Ovary (tissue), 9 donors: ENCODE results near the gene TRIM65. TPM values are rescaled to one million over a fixed set of nuclear protein-coding genes. Genes with fewer than 3 reads are reported as not detected.
"Not testable (repeated sequence)": the region's sequence is repeated elsewhere in the genome, so short reads cannot be mapped to it uniquely, and the experiment has no call there.

ENCODE experiments used
- DNase-seq, 5 donors: peaks; one replicate each; pipeline ENCODE4 v3.0.0-alpha.2; 2019 to 2020
- H3K27ac ChIP-seq, 2 donors: fragments of 200-600 bp; one replicate each; pipeline versions ENCODE4 v1.5.1 to v1.8.0; 2019 to 2022
- H3K27me3 ChIP-seq: fragments of 200-600 bp; one replicate; pipeline ENCODE4 v1.8.0; 2022
- H3K36me3 ChIP-seq: fragments of 200-600 bp; sonication (generic); one replicate; pipeline ENCODE4 v1.5.1; 2019
- H3K4me1 ChIP-seq: one replicate; pipeline ENCODE4 v1.8.1; 2013; ENCODE audit warnings: mild to moderate bottlenecking, moderate library complexity; ENCODE audit not compliant: insufficient read depth
- H3K4me3 ChIP-seq: fragments of 200-600 bp; sonication (generic); one replicate; pipeline ENCODE4 v1.5.1; 2017
- H3K9me3 ChIP-seq, 2 donors: fragments of 200-600 bp in 1 of 2; sonication (generic) in 1 of 2; one replicate each; pipeline versions ENCODE4 v1.5.1 to v1.8.1; 2013 to 2019; ENCODE audit warnings: mild to moderate bottlenecking in 1 of 2, moderate library complexity in 1 of 2
- EP300 ChIP-seq: sonication (generic); formaldehyde crosslinking; IDR thresholded peaks from one replicate; pipeline ENCODE4 v1.6.1; 2017; ENCODE audit warnings: antibody characterized with exemption
- POLR2A ChIP-seq: fragments of 450-650 bp; IDR thresholded peaks from one replicate; pipeline ENCODE4 v1.6.1; 2017; ENCODE audit warnings: antibody characterized with exemption, mild to moderate bottlenecking, moderate library complexity
- WGBS, 3 donors: extraction: QIAGEN DNeasy Blood & Tissue Kit in 1 of 3; methylation state at CpG; one replicate each; pipeline versions ENCODE4 v1.1.5 to v1.1.7; 2013 to 2017; 5-methylcytosine and 5-hydroxymethylcytosine counted together
- intact Hi-C, 4 donors: fragments of 100-400 bp; cut with DNase I; formaldehyde crosslinking; loops; one replicate each; pipeline versions ENCODE4 v1.11.0 to v1.15.1; 2022 to 2023
- polyA plus RNA-seq, 2 donors: library from polyadenylated mRNA; stranded (reverse); fragments of 200-250 nt in 1 of 2; fragments of 350-450 nt in 1 of 2; fragmentation: Illumina TruSeq in 1 of 2; extraction: RNeasy Lipid Tissue Mini Kit (QIAGEN cat#74804) in 1 of 2; gene quantifications; one replicate each; pipeline ENCODE4 v1.2.3, GENCODE V29; 2013 to 2014
- total RNA-seq, 7 donors: library from RNA; depleted of rRNA in 2 of 7; stranded (reverse); fragments of >200 nt in 2 of 7; fragmentation: NEBNext Ultra II Directional in 3 of 7; extraction: Animal tissue kit (Norgen Biotek cat#: 25700) in 3 of 7; gene quantifications; one replicate each; pipeline versions ENCODE4 v1.1.0 to v1.2.4, GENCODE V29; 2016 to 2023
- TF ChIP-seq, protein P1 (sequence below), 3 donors: fragments of 450-650 bp in 2 of 3; fragments of 200-600 bp in 1 of 3; IDR thresholded peaks; one replicate each; pipeline versions ENCODE4 v1.5.1 to v1.8.0; 2016 to 2022; ENCODE audit warnings: antibody characterized with exemption in 3 of 3, mild to moderate bottlenecking in 1 of 3
- donor health status: DM: no; HTN: no; CAD: no; lungs with moderate emphysema.
- donor health status: DM: no; HTN: no; CAD: no.
- donor health status: Bipolar disorder and iron deficiency.
- donor health status: DM: yes; HTN: yes; CAD: no.
- donor health status: DM: no; HTN: no; CAD: no.
- donor health status: DM: yes; HTN: yes; CAD: no.

The TRIM65 gene
- total and polyA plus RNA-seq, 9 donors: 10.4 to 28.0 (median 24.1) TPM

DNA sequence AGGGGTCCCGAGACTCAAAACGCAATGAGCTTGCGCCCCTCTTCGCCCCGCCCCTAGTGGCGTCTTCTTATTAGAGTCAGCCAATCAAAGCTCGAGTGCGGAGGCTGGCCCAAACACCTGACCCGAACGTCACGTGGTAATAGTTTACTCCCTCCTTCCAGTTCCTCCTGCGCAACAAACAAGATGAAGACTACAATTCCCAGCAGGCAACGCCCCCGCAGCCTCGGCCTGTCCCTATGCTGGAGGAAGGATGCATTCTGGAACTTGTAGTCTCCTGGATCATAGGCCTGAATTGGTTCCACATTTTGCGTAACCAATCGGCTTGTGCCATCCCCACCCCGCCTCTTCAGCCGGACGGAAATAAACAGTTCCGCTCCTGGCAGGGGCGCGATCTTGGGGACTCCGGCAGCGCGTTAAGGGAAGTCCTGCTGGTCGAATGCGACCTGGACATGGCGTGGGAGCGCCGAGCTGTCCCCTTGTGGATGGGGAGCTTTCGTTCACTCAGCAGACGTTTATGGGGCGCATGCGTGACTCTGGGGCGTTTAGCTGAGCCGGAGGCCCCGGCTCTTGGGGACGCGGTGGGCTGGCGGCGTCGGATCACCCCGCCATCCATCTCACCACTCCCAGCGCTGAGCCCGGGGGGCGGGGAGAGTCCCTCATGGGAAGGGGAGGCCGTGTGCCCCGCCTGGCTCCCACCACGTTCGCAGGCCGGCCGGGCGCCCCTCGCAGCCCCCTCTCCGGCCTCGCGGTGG lies 41.3 kb downstream of the TRIM65 start, which contains the start of gene WBP2:
Gene WBP2, minus strand, starts transcription at position 26 of the 752 bp plus-strand sequence. CDS start 38 bp downstream, outside the sequence.
- TF ChIP-seq, protein P1, sequence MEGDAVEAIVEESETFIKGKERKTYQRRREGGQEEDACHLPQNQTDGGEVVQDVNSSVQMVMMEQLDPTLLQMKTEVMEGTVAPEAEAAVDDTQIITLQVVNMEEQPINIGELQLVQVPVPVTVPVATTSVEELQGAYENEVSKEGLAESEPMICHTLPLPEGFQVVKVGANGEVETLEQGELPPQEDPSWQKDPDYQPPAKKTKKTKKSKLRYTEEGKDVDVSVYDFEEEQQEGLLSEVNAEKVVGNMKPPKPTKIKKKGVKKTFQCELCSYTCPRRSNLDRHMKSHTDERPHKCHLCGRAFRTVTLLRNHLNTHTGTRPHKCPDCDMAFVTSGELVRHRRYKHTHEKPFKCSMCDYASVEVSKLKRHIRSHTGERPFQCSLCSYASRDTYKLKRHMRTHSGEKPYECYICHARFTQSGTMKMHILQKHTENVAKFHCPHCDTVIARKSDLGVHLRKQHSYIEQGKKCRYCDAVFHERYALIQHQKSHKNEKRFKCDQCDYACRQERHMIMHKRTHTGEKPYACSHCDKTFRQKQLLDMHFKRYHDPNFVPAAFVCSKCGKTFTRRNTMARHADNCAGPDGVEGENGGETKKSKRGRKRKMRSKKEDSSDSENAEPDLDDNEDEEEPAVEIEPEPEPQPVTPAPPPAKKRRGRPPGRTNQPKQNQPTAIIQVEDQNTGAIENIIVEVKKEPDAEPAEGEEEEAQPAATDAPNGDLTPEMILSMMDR (IDR thresholded peaks at IDR 0.05): peak in 2 of 3 donors; percentile 74 to 84
- peak; percentile 93 for TF ChIP-seq EP300
- peak; percentile 94 for TF ChIP-seq POLR2A
- peak within 1 kb of the TSS; percentile 96 to 97 for H3K27ac ChIP-seq
- 0% methylated on average over 47 to 58 of the region's 58 CpGs for WGBS, 3 donors
- peak; percentile 97 to 99 (median 98) for DNase-seq
- H3K36me3 ChIP-seq: no peaks in the 10 kb centered on the region
- peak within 1 kb of the TSS; percentile 74 for H3K4me3 ChIP-seq
- no peaks in the 10 kb centered on the region for H3K9me3 ChIP-seq
- no peaks in the 10 kb centered on the region for H3K27me3 ChIP-seq
- H3K4me1 ChIP-seq: peaks cover 2% of the 10 kb centered on the region
- intact Hi-C loops: loop anchor here in 2 of 4 donors (2.0 to 5.0 kb wide), 2 partner anchors 21 to 42 kb away; partner anchors contain the start of gene TRIM65 (in 1 of the 2)

DNA sequence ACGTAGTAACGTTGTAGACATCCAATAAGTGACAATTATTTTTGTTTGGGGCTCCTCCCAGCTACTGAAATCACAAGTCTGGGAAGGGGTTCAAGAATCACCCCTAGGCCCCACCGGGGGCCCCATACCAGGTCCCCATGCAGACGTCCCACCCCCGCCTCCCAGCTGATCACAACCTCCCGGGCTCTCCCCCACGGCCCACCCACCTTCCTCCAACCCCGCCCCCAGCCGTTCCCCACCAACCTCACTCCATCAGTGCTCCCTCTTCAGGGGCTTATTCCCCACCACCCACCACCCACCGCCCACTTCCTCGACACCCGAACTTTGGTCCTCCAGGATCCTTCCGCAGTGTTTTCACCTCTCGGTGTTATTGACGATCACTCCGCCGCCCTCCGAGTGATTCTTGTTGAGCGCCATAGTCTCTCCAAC lies 41.9 kb downstream of the TRIM65 start:
- Histone ChIP-seq H3K4me1 (peaks cover 2% of the 10 kb centered on the region), H3K27ac (peak overlapping the region; percentile 81 to 89), H3K4me3 (peak overlapping the region; percentile 74), H3K9me3 (no peaks in the 10 kb centered on the region), H3K27me3 (no peaks in the 10 kb centered on the region), H3K36me3 (no peaks in the 10 kb centered on the region)
- DNase-seq: no peak
- 0 to 1% (median 0%) methylated on average over 19 of the region's 19 CpGs for WGBS, 3 donors
- intact Hi-C loops: loop anchor here in 1 of 4 donors (5.0 kb wide), 1 partner anchor 42 kb away; the partner anchor contains the start of gene TRIM65
- TF ChIP-seq POLR2A (no peak), EP300 (no peak)
- TF ChIP-seq, protein P1 (IDR thresholded peaks at IDR 0.05): peak in 1 of 3 donors; percentile 28

DNA sequence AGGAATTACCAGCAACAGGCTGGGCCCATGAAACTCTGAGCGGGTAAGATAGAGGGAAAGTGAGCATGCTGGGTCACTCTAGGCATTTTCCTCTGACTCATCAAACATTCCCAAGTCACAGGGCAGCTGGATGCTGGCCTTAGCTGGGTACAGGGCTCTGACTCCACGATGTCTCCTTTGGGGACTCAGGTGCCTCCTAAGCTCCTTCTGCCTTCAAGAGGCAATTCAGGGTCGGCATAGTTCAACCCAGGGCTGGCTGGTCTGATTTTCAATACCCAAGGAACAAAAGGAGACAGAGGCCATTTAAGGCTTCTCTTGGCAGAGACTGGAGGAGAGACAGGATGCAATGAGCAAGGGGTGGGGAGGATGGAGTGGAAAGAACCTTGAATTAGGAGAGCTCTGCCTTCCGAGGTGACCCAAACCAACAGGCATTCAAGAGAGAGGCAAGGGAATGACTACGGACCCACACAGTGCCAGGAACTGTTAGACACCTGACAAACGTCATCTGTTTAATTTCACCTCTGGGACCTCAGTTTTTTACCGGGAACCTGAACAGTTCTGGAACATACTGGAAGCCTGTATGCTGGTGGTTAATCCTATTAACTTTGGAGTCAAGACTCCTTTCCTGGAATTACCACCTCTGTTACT lies 42.5 kb downstream of the TRIM65 start:
- 15 to 19% (median 18%) methylated on average over 7 of the region's 7 CpGs for WGBS, 3 donors
- H3K27me3 ChIP-seq: no peaks in the 10 kb centered on the region
- peak overlapping the region; percentile 81 to 89 for H3K27ac ChIP-seq
- peak overlapping the region; percentile 74 for H3K4me3 ChIP-seq
- peak in 1 of 5 donors; percentile 58 for DNase-seq
- H3K9me3 ChIP-seq: no peaks in the 10 kb centered on the region
- H3K4me1 ChIP-seq: peaks cover 8% of the 10 kb centered on the region
- no peaks in the 10 kb centered on the region for H3K36me3 ChIP-seq
- TF ChIP-seq EP300 (no peak), POLR2A (no peak)
- TF ChIP-seq, protein P1 (IDR thresholded peaks at IDR 0.05): no peak
- intact Hi-C loops: no loop called here

DNA sequence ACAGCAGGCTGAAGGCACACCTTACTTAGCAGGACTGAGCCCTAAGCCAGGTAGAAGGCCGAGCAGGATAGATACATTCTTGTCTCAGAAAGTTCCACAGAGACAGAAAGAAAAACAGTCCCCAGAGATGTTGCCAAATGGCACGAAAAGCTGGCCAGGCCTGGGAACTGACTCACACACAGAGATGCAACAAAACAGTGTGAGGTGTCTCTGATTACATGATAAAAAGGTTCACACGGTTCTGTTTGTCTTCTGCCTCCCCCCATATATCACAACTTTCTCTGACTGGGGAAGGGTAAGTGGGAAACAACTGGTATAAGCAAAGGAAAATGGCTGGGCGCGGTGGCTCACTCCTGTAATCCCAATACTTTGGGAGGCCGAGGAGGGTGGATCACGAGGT lies 43.3 kb downstream of the TRIM65 start:
- Histone ChIP-seq H3K36me3 (no peaks in the 10 kb centered on the region), H3K27ac (no peak overlapping the region), H3K27me3 (no peaks in the 10 kb centered on the region), H3K9me3 (no peaks in the 10 kb centered on the region), H3K4me3 (no peak overlapping the region), H3K4me1 (peaks cover 9% of the 10 kb centered on the region)
- TF ChIP-seq POLR2A: no peak
- TF ChIP-seq EP300: no peak
- TF ChIP-seq, protein P1 (IDR thresholded peaks at IDR 0.05): no peak
- intact Hi-C loops: no loop called here
- WGBS, 3 donors: 67 to 73% (median 69%) methylated on average over 7 of the region's 7 CpGs
- no peak for DNase-seq

DNA sequence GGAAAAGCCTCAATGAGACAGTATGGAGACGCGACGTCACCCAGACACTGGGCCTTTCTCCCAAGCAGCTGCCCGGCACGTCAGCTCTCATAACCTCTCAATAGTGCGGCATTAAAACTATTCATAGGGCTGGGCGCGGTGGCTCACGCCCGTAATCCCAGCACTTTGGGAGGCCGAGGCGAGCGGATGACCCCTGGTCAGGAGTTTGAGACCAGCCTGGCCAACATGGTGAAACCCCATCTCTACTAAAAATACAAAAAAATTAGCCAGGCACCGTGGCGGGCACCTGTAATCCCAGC lies 45.1 kb downstream of the TRIM65 start:
- H3K27ac ChIP-seq, H3K4me3 ChIP-seq, intact Hi-C loops, H3K36me3 ChIP-seq, DNase-seq, H3K9me3 ChIP-seq, H3K27me3 ChIP-seq, H3K4me1 ChIP-seq: not testable (repeated sequence)
- 89 to 91% (median 91%) methylated on average over 15 of the region's 15 CpGs for WGBS, 3 donors
